ELF-1 (cell line): Measurements from ENCODE around the gene PTPRN2.
"Not testable (repeated sequence)": the region's sequence is repeated elsewhere in the genome, so short reads cannot be mapped to it uniquely, and the experiment has no call there.

Experiments used
- DNase-seq: peaks from one replicate; pipeline ENCODE4 v3.0.0-alpha.2; 2016; ENCODE audit warnings: low read depth, low spot score

PTPRN2 gene

GRCh38 chr7:157577061-157577460 is 1010.6 kb downstream of the PTPRN2 start:
- DNase-seq = no peak

GRCh38 chr7:157576415-157576814 is 1011.2 kb downstream of the PTPRN2 start:
- DNase-seq = peak; percentile 50

DNA sequence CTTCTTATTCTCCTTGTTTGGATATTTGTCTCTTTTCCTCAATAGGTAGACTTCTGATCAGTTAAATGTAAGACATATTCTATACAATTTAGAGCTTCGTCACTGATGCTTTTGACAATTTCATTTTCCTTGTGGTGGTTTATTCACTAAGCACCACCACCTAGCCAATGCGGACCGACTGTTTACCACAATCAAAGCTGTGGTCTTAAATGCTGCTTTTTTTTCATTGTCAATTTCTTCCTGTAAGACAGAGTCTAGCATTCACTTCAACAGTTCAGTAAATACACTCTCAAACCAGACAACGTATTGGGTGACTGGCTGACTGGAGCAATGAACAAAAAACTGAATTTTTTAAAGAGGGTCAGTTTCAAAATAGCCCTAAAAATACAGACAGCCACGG is 1011.8 kb downstream of the PTPRN2 start:
- DNase-seq = no peak

- DNase-seq = no peak
Observed at GRCh38 chr7:157574914-157575586, 1012.6 kb downstream of the PTPRN2 start.

DNA sequence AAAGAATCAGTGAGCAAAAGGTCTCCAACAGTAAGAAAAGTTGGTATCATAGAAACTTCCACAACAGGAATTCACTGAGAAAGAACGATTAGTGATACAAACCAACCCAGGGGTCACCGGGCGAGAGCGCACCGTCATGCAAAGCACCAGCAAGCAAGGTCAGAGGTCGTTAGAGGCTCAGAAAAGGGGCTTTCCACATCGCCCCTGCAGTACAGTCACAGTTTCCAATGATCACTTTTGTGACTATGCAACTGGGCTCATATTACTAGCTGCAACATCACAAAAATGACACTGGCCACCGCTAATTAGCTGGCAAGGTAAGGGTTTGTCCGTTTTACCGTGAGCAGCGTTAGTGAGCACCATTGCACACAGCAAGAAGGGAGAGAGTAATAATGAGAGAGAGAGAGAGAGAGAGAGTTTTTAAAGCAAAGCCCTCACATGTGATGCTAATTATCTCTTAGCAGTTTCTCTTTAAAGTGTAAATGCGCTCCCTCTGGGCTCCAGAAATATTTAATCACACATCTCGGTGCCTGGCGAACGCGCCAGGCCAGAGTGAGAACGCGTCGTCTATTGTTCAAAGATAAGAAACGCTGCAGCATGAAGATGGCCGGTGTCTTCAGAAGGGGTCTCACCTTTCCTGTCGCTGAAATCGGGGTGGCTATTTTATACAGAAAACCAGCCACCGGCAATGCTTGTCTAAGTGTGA is 1013.4 kb downstream of the PTPRN2 start:
- no peak for DNase-seq

GRCh38 chr7:157573244-157573643 is 1014.4 kb downstream of the PTPRN2 start:
- no peak for DNase-seq

GRCh38 chr7:157572622-157573021 is 1015.0 kb downstream of the PTPRN2 start:
- no peak for DNase-seq

- DNase-seq = no peak
Observed at GRCh38 chr7:157570531-157571200, 1017.0 kb downstream of the PTPRN2 start.

DNA sequence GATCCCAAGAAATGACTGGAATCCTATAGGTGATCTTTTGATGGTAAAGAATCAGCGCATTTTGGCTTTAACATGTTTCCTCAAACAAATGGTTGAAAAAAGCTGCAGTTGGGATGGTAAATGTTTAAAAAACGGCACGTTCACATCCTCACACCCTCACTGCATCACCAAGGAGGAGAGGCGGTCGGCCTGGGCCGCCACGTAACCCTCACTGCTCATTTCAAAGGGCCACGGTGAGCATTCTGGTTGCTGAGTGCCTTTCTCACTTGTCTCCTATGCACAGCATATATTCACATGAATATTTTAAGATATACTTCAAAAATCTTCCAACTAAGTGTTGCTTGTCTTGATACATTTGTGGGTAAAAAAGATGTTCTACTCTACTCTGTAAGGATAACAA is 1017.7 kb downstream of the PTPRN2 start:
- DNase-seq = no peak

DNA sequence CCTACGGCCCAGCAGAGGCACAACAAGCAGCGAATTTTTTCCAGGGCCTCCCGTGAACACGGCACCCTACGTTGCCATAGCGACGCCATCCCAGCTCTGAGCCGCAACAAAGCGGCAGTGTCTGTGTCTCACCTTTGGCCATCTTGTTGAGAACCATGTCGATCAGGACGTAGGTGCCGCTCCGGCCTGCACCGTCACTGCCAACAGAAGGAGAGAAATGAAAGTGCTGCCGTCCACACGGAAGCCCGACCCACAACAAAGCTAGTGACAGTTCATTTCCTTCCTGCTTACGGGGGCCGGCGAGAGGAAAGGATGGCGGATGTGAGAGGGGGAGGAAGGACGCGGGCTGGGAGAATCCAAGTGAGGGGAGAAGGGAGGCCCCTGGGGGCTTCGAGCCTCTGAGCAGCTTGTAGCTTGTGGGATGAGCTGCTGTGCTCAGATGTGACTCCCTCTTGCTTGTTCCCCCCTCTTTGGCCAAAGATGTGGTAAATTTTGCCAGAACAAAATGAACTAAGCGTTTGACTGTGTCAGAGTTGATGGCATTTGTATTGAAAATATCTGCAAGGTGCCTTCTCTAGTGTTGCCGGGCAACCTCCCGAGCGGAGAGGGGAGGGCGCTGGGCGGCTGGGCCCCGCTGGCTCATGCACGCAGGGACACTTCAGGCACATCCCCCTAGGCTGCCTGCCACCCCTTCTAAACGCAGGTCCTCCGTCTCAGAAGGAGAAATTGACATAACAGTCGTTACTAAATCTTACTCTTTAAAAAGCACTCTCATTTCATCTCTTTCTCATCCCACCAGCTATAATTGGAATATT is 1018.6 kb downstream of the PTPRN2 start:
- DNase-seq = peak; percentile 41

DNA sequence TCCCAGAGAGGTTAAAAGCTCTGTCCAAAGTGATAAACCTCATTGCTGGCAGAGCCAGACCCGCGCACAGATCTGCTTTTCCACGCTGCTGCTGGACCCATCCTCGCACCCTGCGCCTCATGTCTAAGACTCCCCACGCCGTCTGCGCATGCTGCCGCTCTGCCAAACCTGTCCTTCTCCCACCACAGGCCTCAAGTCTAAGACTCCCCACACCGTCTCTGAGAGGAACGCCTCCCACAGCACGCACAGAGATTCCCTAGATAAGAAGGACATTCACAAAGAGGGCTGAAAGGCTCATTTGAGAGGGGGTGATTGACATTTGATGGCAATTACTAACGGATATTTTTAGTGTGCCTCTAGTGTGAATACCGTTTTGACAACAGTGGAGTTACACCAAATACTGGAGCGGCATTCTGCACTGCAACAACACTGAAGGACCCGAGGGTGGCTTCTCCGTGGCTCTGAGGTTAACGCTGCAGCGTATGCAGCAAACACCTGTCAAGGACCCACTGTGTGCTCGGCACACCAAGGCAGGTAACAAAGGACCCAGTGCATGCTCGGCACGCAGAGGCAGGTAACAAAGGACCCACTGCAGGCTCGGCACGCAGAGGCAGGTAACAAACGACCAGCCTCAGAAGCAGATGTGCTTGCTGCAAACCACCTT is 1019.4 kb downstream of the PTPRN2 start:
- DNase-seq = no peak

GRCh38 chr7:157567666-157568065 is 1020.0 kb downstream of the PTPRN2 start:
- DNase-seq = no peak

DNA sequence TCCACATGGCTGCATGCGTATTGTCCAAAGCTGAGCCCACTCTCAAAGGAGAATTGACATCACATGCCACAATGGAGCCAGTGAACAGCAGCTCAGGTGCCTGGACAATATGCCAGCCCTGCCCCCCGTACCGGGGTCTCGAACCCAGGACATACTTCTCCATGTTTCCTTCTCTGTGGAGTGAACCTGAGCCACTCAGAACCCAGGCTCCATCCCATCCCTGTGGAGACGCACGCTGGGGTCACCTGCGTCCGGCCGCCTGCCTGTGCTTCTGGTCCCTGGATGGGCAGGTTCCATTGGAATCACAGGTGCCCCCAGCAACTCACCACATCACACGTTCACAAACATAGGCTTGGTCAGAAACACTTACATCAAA is 1021.0 kb downstream of the PTPRN2 start:
- DNase-seq = no peak

DNA sequence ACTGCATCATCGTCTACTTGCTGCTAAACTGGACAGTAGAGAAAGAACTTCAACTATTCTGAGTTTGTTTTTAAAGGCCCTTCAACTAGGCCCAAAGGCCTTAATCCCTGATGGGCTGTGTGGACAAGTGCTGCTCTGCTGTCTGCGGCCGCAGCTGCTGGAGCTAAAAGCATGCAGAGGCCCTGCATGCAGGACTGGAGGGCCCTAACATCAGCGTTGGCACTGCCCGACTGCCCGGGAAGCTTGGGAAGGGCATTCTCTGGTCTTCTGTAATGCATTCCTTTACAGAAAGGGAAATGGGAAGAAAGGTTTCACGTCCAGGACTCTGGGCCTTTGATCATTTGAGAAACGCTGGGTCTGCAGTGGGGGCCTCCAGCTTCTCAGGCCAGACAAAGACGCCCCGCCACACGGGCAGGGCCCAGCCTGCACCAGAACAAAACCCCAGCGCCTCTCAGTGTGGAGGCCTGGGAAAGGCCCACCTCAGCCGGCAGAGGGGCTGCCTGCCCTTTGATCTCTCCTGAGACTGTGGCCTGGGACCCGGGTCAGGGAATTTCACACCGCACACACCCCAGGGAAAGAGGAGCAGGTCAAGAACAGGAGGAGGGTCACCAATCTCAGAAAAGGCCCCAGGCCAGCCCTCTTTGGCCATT is 1021.5 kb downstream of the PTPRN2 start:
- no peak for DNase-seq

- DNase-seq = no peak
Observed at GRCh38 chr7:157565201-157565626, 1022.4 kb downstream of the PTPRN2 start.

DNA sequence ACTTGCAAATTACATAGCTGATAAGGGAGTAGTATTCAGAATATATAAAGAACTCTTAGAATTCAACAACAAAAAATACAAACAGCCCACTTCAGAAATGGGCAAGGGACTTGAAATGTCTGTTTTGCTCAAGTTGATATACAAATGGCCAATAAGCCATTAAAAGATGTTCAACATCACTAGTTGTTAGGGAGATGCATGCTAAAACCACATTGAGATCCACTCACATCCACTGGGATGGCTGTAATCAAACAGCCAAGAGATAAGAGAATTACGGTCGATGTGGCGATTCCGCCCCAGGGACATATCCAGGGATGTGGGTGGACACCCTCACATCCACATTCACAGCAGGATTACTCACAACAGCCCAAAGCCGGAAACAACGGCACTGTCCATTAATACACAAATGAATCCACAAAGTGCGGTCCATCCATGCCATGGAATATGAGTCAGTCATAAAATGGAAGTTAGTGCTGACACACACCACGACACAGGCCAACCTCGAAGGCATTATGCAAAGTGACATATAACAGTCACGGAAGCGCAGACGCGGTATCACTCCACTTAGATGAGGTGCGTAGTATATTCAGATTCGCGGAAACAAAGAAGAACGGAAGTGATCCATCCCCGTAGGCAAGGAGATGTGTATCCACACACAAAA is 1023.0 kb downstream of the PTPRN2 start:
- no peak for DNase-seq

DNA sequence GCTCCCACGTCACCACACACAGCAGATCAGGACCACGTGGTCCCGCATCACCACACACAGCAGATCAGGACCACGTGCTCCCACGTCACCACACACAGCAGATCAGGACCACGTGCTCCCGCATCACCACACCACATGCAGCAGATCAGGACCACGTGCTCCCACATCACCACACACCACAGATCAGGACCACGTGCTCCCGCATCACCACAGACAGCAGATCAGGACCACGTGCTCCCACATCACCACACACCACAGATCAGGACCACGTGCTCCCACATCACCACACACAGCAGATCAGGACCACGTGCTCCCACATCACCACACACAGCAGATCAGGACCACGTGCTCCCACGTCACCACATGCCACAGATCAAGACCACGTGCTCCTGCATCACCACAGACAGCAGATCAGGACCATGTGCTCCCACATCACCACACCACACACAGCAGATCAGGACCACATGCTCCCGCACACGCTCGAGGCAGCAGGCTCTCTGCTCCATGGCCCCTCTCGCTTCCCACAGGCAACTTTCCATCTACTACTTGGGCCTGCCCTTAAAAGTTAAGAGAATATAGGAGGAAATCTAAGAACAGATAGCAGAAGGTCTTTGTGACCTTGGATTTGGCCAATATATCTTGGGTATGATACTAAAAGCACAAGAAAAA is 1024.0 kb downstream of the PTPRN2 start:
- not testable (repeated sequence) for DNase-seq

DNA sequence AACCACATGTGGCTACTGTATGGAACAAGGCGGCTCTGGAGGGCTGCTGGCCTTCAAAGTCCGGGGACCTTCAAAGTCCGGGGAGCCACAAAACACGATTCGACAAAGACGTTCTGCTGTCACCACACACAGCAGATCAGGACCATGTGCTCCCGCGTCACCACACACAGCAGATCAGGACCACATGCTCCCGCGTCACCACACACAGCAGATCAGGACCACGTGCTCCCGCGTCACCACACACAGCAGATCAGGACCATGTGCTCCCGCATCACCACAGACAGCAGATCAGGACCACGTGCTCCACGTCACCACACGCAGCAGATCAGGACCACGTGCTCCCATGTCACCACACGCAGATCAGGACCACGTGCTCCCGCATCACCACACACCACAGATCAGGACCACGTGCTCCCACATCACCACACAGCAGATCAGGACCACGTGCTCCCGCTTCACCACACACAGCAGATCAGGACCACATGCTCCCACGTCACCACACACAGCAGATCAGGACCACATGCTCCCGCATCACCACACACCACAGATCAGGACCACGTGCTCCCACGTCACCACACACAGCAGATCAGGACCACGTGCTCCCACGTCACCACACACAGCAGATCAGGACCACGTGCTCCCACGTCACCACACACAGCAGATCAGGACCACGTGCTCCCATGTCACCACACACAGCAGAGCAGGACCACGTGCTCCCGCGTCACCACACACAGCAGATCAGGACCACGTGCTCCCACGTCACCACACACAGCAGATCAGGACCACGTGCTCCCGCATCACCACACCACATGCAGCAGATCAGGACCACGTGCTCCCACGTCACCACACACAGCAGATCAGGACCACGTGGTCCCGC is 1024.9 kb downstream of the PTPRN2 start:
- not testable (repeated sequence) for DNase-seq
